ENCODE measurements around the gene A2M.
"Not testable (repeated sequence)": the region's sequence is repeated elsewhere in the genome, so short reads cannot be mapped to it uniquely, and the experiment has no call there.

The A2M gene

GRCh38 chr12:9115731-9116559, at the start of gene A2M:
TSS of gene A2M (minus strand) at chr12:9115919. CDS start at chr12:9115849, 70 bp downstream.
- in situ Hi-C loops (cut with MboI; ENCODE audit: low sequenced_read_pairs), result no loop called here

DNA sequence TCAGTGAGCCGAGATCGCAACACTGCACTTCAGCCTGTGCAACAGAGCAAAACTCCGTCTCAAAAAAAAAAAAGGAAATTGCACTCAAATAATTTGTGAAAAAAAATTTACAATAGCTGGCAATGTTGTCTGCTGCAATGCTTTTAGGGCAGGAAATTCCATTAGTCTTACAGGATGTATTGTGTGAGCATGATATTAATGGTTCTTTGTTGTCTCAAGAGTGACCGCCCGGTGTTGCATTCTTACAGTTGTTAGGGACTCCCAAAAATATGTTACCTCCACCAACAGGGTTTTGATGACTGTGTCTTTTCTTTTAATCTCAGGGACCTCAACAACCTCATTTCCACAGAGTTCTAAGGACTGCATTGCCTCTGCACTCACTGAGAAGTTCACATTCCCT, 47.7 kb upstream of the A2M start:
- in situ Hi-C loops (cut with MboI; ENCODE audit: low sequenced_read_pairs), result no loop called here

- in situ Hi-C loops (cut with MboI; ENCODE audit: low sequenced_read_pairs), result no loop called here
These were observed 40.4 kb upstream of the A2M start for GRCh38 chr12:9156119-9156518.

DNA sequence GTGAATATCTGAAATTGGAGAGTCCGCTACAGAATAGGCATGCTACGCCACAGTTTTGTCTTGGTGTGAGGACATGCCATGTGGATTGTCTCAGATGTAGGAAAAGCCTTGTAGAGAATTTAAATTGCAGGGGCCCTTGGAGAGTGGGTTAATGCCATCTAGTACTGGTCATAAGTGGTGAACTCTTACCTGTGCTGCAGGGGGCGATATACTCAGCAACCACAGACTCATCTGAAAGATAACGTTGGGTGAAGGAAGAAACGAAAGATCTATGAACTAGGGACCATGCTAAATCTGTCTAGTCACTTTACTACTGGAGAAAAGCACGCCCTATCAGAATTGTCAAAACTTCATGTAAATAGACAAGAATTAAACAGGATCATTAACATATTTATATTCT, 33.7 kb upstream of the A2M start:
- in situ Hi-C loops (cut with MboI; ENCODE audit: low sequenced_read_pairs), result no loop called here

GRCh38 chr12:9148926-9149325, 33.2 kb upstream of the A2M start:
- in situ Hi-C loops (cut with MboI; ENCODE audit: low sequenced_read_pairs), result no loop called here

DNA sequence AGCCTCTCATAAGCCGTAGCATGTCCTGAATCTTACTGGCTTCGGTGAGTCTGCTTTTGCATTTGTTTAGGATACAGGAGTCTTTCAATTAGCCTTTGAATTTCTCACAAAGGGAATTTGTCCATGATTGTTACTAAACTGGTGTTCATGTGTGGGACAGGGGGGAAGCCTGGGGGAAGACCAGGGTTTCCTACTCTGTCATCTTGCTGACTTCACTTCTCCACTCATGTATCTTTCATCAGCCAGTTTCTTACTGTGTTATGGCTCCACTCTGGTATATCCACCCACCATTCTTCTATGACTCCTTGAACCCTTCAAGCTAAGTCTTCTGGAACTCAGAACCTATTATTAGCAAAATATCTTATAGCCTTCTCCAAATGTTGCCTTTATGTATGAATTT, 31.7 kb upstream of the A2M start:
- in situ Hi-C loops (cut with MboI; ENCODE audit: low sequenced_read_pairs), result no loop called here

DNA sequence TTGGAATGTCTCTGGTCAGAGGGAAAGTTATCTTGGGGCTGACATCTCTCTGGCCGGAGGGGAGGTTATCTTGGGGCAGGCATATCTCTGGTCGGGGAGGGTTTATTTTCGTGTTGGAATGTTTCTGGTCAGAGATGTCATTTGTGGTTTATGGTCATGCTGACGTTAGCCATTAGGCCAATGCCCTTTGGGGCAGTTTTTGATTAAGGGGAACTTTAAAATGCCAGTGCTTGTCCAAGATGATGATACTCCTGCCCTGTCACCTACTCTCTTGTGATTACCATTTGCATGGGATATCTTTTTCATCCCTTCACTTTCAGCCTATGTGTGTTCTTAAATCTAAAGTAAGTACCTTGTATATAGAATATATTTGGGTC, 29.0 kb upstream of the A2M start:
- in situ Hi-C loops (cut with MboI; ENCODE audit: low sequenced_read_pairs), result no loop called here

DNA sequence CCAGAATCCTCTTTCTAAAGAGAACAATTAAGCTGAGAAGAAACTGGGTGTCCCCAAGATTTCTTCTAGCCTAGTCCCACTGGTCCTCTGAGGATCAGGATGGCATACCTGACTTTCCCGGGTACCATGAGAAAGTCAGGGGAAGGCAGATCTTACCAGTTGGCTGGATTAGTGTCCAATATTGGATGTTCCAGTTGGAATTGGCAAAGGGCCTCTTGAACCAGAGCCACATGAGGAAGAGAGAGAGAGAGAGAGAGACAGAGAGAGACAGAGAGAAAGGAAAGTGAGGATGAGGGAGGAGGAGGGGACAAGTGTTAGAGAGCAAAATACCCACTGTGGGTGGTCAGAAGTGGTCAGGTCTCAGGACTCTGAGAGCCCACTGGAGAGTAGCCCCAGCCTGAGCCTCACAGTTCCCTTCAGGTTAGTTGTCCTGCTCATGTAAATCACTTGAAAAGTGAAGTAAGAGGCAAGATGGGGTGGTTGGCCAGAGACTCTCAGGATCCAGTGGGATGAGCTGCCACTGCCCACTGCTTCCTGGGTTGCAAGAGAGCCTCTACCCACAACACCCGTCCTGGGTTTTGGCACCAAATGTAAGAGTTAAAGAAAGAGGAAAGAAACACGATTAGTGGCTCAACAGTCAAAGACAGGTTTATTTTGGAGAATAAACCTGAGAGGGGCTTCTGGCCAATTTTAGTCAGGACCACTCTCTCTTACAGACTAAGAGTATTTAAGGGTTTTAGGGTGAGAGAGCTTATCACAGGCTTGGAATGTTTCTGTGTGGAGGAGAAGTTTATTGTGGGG, 28.4 kb upstream of the A2M start:
- in situ Hi-C loops (cut with MboI; ENCODE audit: low sequenced_read_pairs), result no loop called here

- in situ Hi-C loops (cut with MboI; ENCODE audit: low sequenced_read_pairs), result no loop called here
These were observed 27.4 kb upstream of the A2M start for GRCh38 chr12:9143137-9143536.

DNA sequence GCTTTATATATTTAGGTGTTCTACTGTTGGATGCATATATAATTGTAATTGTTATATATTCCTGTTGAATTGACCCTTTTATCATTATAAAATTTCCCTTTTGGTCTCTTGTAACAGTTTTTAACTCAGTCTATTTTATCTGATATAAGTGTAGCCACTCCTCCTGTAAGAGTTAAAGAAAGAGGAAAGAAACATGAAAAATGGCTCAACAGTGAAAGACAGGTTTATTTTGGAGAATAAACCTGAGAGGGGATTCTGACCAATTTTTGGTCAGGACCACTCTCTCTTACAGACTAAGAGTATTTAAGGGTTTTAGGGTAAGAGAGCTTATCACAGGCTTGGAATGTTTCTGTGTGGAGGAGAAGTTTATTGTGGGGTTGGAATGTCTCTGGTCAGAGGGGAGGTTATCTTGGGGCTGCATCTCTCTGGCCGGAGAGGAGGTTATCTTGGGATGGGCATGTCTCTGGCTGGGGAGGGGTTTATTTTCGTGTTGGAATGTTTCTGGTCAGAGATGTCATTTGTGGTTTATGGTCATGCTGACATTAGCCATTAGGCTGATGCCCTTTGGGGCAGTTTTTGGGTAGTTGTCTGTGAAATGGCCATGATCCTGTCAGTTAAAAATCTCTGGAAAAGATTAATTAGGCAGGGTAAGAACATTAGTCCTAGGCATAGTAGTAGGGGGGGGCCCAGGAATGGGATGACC, 24.0 kb upstream of the A2M start:
- in situ Hi-C loops (cut with MboI; ENCODE audit: low sequenced_read_pairs), result not testable (repeated sequence)

GRCh38 chr12:9135903-9136310, 20.2 kb upstream of the A2M start:
- in situ Hi-C loops (cut with MboI; ENCODE audit: low sequenced_read_pairs), result no loop called here

GRCh38 chr12:9134981-9135628, 19.4 kb upstream of the A2M start:
- in situ Hi-C loops (cut with MboI; ENCODE audit: low sequenced_read_pairs), result no loop called here

DNA sequence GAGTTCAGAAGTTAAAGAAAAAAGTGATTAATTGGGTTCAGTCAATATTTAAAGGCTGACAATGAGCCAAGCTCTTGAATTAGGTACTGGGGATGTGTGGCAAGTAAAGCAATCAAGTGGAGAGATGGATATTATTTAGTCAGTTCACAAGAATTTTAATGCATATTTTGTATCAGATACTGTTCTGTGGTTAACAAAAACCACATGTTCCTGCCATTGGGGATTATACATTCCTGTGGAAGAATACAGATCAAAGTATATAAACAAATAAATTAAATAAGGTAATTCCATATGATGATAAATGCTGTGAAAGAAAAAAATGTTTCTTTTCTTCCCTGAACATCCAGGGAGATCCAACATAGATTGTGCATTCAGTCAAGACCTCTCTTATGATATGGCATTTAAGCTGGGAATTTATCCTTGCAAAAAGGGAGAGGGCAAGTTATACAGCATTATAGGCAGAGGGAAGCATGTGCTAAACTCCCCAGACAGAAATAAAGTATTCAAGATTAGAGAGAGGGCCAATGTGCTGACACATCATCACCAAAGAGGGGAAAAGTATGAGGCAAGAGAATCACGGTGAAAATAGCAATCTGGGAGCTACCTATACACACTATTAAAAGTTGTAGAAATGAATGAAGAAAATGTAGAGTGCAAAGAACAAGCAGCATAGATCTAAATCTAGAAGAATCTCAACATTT, 17.6 kb upstream of the A2M start:
- in situ Hi-C loops (cut with MboI; ENCODE audit: low sequenced_read_pairs), result no loop called here

DNA sequence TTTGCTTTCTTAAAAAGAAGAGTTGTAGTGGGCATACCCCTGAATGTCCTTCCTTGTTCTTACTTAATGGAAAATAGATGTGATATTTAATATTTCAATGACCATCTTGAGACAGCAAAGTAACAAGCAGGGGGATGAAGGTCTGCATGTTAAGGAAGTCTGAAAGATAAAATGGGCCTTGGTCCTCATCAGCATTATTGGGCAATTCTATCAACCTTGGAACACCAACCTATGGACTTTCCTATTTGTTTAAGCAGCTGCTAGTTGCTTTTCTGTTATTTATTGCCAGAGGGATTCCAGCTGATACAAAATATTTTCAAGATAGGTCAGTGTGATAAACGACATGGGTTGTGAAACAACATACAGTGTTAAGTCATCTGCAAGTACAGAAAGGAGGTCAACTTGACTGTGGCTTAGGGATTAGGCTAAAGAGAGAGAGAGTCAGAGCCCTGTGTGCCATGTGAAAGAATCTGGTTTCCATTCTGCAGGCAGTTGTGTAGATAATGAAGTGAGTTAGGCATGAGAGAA, 16.4 kb upstream of the A2M start:
- in situ Hi-C loops (cut with MboI; ENCODE audit: low sequenced_read_pairs), result no loop called here

DNA sequence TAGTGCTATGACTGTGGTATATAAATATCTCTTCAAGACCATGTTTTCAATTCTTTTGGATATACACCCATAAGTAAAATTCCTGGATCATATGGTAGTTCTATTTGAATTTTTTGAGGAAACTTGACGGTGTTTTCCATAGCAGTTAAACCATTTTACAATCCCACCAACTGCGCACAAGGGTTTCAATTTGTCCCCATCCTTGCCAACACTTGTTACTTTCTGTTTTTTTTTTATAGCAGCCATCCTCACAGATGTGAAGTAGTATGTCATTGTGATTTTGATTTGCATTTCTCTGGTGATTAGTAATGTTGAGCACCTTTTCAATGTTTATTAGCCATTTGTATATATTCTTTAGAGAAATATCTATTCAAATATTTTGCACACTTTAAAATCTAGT, 14.5 kb upstream of the A2M start:
- in situ Hi-C loops (cut with MboI; ENCODE audit: low sequenced_read_pairs), result no loop called here

GRCh38 chr12:9127936-9128663, 12.4 kb upstream of the A2M start:
- in situ Hi-C loops (cut with MboI; ENCODE audit: low sequenced_read_pairs), result no loop called here

GRCh38 chr12:9127484-9127883, 11.8 kb upstream of the A2M start:
- in situ Hi-C loops (cut with MboI; ENCODE audit: low sequenced_read_pairs), result no loop called here

DNA sequence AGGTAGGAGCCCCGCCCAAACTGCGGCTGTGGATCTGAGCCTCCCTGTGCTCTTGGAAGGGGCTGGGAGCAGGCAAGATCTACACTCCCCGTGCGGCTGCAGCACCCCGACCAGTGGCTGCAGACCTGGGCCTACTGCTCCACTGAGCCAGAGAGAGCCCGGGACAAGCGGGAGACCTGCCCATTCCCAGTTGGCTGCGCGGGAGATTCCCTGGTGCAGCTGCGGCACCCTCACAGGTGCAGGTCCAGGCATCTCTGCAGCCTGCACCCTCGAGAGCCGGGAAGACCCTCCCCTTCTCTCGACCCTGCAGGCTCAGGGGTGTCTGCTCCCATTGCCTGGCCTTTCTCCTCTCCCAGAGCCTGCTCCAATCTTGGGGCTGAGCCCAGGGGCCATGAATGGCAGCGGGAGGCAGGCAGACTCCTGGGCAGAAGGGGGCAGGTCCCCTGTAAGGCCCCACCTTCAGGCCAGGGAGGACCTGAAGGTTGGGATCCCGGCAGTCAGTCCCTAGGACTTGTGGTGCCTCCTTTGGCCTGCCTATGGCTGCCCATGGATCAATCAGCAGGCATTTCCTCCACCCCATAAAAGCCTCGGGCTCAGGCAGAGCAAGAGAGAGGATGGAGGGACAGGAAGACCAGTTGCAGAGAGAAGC, 8.8 kb upstream of the A2M start:
- in situ Hi-C loops (cut with MboI; ENCODE audit: low sequenced_read_pairs), result no loop called here

- in situ Hi-C loops (cut with MboI; ENCODE audit: low sequenced_read_pairs), result no loop called here
These were observed 8.2 kb upstream of the A2M start for GRCh38 chr12:9123781-9124382.
